CMK (cell line): ENCODE measurements around the gene ZNF407.

ENCODE experiments used
- DNase-seq: peaks from one replicate; pipeline ENCODE4 v3.0.0-alpha.2; 2010; ENCODE audit warnings: low read depth

ZNF407 gene

DNA sequence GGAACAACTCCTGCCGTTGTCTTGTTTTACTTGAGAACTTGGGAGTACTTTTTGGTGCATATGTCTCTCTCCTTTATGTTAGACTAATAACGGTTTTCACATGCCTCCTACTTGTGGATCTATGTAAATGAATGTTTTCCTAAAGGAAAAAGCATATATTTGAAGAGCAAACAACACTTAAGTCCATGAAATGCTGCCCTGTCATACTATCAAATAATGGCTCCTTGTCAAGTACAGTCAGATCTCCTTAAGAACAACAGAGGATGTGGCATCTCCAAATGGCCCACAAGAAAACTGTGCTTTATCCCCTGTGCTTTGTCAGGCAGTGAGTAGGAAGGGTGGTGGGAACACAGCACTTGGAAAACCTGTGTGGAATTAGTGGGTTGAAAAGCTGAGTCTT, 413.0 kb downstream of the ZNF407 start:
- DNase-seq = no peak

DNA sequence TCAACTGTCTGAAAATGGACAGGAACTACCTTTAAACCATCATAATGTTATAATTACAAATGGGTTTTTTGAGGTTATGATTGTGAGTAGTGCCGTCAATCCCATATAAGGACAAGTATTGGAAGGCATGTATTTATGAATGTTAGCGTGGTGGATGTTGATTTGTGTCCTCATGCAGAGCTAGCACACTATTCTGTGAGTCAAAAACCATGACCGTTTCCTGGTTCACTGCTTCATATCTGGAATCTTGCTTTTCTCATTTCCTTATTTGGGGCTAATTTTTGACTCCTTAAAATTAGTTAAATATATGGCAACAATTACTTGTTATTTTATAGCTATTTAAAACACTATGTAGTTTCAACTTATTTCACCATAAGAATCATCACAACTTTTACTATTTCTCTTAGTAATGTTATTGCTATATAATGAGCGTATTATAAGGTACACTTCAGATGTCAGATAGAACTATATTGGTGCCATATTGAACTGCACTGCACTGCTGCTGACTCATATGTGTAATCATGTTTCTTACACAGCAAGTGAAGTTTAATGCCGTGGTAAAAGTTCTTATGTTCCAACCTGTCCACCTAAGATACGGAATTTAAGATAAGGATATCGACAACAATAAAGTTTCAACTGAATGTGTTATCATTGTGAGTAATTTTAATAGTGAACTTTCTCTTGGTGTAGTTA, 418.5 kb downstream of the ZNF407 start:
- DNase-seq = no peak

DNA sequence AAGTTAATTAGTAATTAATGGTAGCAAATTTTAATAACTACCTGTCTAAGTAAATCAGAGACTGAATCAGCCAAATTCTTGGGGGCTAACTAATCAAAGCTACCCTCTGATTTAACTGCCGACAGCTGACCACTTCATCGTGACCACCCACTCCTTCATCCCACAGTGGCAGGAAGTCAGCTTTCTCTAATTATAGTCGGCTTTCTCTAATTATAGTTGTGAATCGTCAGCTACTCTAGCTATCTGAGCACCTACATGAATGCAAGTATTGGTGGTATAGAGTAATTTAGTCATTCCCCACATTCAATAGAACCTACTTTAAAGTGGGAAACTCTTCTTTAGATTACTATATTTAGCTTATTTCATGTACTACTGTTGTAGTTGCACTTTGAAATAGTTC, 425.8 kb downstream of the ZNF407 start:
- DNase-seq = no peak

DNA sequence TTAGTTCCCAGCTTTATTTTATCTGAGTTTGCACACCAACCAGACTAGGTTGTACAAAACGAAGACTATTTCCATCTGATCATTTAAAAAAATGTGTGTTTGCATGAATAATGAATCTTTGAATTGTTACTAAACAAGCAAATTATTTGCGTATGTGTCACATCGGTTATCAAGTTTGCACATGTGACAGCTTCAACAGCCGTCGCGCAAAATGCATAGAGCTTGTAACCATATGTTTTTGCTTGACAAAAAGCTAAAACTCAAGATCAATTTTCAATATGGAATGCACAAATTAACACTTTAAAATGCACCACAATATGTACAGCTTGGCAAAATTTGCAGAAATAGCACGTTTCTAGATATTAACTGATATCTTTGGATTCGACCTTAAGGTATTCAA, 427.2 kb downstream of the ZNF407 start:
- DNase-seq = no peak

DNA sequence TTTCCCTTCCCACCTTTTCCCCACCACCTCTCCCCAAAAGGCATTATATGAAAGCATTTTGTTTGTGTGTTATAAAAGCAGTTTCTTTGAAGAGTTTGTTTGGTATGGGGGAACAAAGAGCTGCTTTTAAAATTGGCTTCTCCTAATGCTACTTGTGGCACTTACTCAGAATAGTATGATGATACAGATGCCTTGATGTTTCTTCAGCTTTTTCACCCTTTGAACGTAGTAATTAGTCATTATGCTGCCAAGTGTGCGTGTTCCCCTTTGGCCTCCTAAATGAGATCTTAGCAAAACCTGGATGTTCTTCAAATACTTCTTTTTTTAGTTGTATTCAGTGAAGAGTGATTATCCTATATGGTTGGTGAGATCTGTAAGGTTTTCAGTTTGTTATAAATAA, 427.9 kb downstream of the ZNF407 start:
- no peak for DNase-seq

DNA sequence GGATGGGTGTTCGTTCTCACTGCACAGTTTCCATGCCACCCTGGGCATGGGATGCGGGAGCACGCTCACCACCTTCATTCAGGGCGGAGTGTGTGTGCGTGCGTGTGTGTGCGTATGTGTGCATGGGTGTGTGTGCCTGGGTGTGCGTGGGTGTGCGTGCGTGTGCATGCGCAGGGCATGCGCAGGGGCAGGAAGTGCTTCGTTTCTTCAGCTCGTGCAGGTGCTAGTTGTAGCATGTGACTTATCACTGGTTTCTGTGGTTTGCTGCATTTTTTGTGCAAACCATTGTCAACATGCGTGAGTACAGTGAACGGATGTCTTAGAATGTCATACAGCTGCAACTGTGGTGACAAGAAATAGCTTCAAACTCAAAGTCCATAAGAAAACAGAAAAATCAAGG, 431.8 kb downstream of the ZNF407 start:
- no peak for DNase-seq

DNA sequence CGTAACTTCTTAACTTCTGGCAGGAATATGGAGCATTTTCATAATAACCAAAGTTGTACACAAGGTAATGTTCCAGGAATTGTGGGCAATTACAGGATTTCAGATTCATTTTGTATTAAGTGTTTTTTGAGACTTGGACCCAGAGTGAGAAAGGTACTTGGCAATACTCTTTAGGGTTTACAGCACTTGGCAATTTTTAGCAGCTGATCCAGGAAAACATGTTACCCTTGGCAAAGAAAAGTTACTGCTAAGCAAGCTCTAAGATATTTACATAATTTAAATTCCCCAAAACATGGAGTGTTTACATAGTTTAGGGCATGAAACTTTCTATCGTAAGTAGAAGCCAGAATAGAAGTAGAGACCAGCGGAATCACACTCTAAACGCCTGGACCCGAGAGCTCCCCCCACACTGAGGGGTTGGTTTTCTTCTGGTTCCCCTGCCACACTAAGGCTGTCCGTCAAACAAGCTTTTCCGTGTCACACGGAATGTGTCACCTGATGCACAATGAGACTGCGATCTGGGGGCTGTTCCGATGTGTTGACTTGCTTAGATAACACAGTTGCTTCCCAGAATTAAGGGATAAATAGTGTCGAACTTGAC, 434.1 kb downstream of the ZNF407 start:
- no peak for DNase-seq

DNA sequence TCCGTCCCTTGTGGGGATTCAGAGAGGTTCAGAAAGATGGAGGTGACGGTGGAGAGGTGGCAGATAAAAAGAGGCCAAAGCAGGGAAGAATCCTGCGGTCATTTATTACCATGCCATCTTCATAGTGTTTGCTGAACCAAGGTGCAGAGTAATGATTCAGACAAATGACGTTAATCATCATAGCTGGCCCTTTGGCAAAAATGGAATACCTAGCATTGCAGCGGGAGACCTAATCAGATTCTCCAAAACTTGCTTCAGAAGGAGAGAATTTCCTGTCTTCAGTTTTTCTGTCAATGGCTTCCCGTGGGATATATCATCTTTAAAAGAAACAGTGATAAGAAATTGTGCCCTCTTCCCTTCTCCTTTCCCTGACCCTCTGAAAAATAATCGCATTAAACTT, 435.8 kb downstream of the ZNF407 start:
- no peak for DNase-seq

DNA sequence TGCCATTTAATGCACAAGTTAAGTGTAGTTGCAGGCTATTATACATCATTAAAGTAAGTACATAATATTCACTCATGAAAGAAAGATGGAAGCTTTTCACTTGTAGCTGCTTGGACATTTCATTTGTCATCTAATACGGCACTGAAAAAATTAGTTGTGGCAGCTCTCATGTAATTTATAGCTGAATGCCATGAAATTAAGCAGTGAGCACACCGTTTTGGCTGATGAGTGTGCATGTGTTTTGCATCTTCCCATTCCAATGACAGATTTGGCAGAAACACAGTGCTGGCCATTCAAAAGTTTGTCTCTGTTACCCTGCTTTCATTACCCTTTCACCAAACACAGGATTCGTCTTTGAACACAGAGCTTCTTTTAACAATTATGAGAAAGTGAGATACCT, 437.3 kb downstream of the ZNF407 start:
- DNase-seq = no peak

DNA sequence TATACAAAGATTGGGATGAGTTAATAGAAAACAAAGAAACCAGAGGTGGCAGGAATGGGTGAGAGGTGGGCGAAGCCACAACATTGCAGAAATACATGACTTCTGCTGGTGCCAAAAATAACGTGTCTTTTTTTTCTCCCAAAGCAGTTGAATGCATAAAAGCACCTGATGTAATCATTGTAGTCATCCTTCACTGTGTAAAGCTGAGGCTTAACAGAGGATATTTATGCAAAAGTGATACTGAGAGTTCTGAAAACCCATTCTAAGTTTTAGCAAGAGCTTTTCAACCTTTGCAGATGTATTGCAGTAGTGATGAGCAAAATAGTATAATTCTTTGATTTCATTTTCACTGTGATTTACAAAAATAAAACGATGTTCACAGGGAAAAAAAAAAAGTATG, 438.3 kb downstream of the ZNF407 start:
- DNase-seq = no peak

DNA sequence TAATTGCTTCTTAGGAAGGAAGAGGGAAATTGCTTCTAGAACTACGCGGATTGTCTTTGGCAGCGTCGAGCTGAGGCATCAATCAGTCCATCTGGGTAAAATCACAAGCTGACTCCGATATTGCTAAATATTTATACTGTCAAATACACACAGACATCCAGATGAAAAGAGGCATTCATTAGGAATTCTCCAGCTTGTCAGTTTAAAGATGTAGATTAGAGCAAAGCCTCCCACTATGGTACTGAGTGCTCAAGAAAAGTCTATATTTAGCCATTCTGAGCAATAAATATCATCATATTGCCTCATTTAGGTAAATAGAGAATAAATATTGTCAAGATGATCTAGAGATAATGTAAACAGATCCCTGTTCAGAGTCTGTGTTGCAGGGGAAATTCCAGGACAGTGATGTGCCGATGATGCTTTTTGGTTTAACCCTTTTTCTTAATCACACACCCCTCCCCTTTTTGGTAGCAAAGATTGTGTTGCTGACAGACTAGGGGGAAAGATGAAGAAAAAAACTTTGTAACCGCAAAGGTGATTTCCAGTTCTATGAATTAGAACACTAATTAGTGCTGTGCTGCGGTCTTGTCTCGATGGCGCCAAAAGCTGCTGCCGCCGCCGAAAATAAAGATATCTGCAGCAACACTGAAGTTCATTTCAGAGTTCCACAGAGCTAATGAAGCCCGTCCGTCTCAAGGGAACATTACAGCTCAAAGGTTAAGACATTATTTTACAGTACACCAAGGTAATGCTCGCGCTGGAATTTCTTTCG, 439.4 kb downstream of the ZNF407 start:
- DNase-seq = no peak

DNA sequence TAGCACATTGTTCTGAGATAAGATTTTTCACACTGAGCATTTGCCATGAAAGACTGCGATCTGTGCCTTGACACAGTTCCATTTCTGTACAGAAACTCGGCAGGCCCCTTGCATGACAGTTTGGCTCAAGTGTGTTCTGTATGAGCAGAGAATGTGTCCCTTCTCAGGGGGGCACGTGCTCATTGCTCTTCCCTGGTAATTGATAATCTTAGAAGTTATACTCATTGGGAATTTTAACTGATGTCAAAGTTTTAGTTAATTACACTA, 440.0 kb downstream of the ZNF407 start:
- DNase-seq = no peak

DNA sequence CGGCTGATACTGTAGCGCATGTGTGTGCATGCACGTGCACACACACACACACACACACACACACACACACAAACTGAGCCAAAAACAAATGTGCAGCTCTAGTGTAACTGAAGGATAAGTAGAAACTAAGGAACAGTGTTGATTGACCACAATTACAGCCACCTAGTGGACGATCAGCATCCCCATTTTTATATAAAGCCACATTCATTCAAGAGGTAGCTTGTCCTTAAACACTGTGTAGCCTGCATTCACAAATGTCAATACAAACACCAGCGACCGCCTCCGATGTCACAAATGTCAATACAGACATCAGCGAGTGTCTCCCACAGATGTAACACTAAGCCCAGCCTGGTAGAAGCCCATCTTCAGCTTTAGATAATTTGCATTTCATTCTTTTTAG, 443.9 kb downstream of the ZNF407 start:
- DNase-seq = no peak

DNA sequence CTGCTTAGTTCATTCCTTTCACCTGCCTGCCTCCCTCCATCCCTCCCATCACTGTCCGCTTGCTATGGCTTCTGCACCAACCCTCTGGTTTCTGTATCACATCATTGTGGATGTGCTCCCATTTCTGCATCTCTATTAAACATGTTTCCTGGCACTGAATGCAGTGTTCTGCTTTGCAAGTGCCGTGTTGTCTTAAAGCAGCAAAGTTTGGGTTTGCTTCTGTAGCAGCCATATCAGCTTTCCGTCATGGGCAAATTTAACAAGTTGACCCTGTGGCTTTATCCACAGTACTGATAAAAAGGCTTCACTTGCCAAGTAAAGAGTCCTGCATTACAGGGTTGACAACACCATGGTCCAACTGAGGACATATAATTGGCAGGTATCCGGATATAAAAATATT, 445.8 kb downstream of the ZNF407 start:
- no peak for DNase-seq

DNA sequence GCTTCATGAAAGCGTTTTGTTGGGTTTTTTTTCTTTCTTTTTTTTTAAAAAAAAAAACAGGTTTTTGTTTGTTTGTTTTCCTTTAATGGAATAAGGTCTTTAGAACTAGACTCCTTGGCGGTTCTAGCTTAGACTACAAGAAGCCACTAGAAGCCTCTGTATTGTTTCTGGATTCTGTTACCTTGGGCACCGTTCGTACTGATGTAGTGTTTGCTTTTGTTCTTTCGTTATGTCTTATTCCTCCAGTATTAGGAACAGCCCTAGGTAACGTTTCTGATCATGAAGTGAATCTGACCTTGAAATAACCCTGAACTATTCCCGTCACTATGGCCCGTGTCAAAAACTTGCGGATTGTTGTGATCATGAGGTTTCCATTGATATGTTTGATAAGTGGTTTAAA, 446.6 kb downstream of the ZNF407 start:
- no peak for DNase-seq

DNA sequence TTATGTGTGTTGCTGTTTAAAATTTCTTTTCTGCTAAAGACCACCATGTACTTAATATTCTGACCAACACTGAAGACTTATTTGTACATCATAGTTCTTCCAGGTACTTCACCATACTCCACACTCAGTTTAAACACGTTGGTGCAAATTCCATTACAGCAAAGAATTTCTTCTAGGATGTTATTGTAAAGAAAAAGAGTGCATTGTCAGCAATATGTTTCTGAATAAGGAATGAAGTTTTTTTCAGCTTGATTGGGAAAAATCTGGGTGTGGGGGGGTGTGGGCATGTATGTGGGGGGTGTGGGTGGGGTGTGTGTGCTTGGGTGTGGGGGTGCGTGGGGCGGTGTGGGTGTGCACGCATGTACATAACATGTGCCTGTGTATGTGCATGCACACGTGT, 447.1 kb downstream of the ZNF407 start:
- no peak for DNase-seq

DNA sequence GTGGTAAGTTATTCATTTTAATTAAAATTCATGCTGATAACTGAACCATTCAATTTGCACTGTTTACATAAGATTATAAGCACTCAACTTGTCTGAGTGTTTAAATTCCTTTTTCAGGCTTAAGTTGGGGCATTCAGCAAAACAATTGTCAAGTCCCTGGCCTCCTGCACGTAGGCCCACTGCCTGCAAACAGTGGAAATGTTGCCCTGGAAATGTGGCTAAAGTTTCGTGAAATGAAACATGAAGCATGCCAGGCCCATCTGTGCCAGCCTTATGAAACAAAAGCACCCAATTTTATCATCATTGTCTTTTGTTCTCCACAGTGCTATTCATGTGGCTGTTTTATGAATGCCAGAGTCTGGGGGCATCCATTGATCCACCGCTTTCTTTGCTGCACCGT, 447.6 kb downstream of the ZNF407 start:
- DNase-seq = no peak

DNA sequence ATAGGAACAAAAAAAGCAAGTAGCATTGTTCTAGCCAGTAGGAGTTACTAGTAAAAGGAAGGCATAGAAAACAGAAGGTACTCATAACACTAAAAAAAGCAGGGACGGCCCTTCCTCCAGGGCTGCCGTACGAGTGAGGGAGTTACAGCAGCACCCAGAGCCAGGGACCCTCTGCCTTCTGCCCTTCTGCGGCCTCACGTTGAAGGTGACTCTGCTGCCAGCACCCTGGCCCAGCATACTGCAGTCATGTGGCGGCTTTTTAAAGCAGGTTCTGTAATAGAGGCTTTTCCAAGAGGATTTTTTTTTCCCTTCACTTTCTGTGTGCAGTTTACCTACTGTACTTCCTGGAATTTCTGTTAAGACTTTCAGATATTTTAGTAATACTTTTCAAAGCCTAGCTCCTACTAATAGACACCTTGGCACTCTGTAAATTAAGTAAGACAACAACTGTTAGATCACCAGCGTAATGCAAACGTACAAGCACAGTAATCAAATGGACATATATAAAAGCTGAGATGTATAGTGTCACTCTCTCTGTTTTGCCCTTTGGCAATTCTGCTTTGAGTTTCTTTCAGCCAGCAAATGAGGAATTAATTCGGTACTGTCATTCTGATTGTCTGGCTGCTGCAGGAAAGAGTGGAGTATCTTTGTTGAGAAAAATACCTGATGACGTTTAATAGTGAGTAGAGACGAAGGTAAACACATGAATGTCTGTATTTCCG, 449.7 kb downstream of the ZNF407 start:
- DNase-seq = no peak

DNA sequence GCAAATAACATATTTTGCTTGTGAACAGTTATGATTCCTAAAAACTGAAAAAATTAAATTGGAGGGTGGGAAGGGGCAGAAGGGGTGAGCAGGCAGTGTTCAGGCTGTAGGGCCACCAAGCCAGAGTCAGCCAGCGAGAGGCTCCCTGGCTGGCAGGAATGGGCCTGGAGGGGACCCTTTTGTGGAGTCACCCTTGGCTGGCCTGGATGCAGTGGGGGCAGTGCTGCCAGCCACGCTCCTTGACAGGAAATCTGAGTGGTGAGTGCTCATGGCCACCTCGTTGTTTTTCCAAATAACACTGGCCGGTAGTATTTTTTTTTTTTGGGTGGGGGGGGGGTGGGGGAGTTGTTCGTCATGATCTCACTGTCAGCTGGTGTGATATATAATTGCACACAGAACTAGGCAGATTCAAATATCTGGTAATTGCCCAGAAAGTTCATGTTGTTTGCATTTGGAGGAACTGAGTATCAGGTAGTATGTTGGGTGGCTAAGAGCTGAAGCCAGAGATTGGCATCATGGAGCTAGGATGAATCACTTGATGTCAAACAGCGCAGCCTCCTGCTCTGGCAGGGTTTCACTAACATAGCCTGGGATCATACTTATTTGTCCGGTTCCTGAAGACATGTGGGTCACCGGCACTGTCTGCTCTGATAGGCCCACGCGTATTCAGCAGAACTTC, 451.2 kb downstream of the ZNF407 start:
- no peak for DNase-seq

DNA sequence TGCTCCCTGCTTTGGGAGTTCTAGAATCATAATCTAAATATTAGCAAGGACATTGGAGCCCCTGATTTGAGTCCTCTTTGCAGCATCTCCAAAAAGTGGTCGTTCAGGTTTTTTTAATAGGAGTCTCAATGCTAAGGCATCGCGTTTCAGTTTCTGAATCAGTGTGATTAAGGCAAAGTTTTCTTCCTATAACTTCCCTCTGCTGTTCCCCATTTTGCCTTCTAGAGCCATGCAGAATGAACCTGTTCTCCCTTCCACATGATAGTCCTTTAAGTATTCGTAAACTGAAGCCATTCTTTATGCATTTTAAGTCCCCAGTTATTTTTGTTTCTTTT, 451.8 kb downstream of the ZNF407 start:
- no peak for DNase-seq

DNA sequence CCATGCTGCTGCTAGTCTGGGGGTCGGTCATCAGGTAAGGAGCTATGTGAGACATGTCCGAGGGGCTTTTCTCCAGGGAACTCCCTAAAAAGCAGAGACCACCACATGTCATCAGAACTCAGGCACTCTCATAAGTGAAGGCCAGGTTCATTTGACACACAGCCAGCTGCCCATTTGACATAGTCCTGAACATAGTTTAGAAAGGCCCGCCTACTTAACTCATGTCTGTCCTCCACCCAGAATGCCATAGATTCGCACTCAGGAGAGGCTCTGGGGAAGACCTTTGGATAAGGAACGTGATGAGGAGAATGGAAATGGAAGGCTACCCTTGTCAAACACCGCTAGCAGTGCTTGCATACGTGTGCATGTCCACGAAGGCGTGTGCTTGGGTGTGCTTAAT, 454.1 kb downstream of the ZNF407 start:
- no peak for DNase-seq

DNA sequence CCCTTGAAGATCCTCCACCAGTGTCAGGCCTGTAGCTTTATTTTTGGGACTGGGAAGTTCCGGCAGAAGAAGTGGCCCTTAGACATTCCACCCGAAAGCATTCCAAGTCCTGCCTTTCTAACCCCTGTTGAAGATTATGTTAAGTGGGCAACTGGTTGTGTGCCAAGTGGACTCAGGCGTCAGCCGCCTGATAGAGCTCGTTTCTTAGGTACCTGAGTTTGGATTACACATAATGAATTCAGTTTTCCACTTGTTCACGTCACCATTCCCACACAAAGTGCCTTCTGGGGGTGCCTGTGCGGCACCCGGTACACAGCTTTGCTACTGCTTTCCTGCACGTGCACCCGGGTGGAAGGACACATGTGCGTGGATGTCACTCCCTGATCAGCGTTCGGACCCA, 454.8 kb downstream of the ZNF407 start:
- no peak for DNase-seq
